Gastroesophageal sphincter (tissue), 3 donors: ENCODE measurements around the gene DYNC1I1.

Experiments used
- CTCF ChIP-seq, 4 experiments: fragments of 200-600 bp in 2 of 4; fragments of 450-650 bp in 2 of 4; sonication (generic) in 1 of 4; IDR thresholded peaks; one replicate each; pipeline ENCODE4 v1.5.1; 2017 to 2019; ENCODE audit warnings: antibody characterized with exemption in 4 of 4, mild to moderate bottlenecking in 2 of 4, moderate library complexity in 2 of 4
- EP300 ChIP-seq: sonication (generic); formaldehyde crosslinking; IDR thresholded peaks from one replicate; pipeline ENCODE4 v1.6.1; 2017; ENCODE audit warnings: antibody characterized with exemption, mild to moderate bottlenecking
- POLR2A ChIP-seq, 2 donors: fragments of 450-650 bp; IDR thresholded peaks; one replicate each; pipeline ENCODE4 v1.6.1; 2017; ENCODE audit warnings: antibody characterized with exemption in 2 of 2, mild to moderate bottlenecking in 2 of 2, moderate library complexity in 1 of 2

DNA sequence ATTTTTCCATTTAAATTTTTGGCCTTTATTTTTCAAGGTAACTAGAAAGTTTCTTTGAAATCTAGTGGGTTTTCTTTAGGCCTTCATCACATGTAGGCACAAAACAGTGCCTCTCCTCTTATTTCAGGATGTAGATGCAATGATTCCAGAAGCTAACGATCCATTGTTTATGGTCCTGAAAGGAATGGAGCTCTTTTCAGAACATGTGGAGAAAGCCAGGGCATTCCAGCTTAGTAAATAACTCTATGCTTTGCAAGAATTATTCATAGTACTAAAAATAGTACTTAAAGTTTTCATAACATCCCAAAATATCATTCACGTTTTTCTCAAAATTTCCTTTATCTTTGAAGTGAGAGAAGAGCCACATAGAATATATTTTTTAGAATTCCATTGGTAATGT, 91.3 kb downstream of the DYNC1I1 start:
- TF ChIP-seq POLR2A (IDR thresholded peaks at IDR 0.05) (no peak), EP300 (no peak), CTCF (IDR thresholded peaks at IDR 0.05) (no peak)
